MM.1S (cell line): ENCODE results near the gene SIAH1.

Experiments
- DNase-seq: peaks from one replicate; pipeline ENCODE4 v3.0.0-alpha.2; 2015
- H2AFZ ChIP-seq: fragments of 300-600 bp; sonication (generic); 2 replicates; pipeline ENCODE4 v1.6.0; 2016; ENCODE audit warnings: antibody characterized with exemption, low read length
- H3F3A ChIP-seq: fragments of 300-600 bp; sonication (generic); 2 replicates; pipeline ENCODE4 v1.6.1; 2016; ENCODE audit warnings: mild to moderate bottlenecking, antibody characterized with exemption, low read length, moderate library complexity, mixed read lengths; ENCODE audit not compliant: insufficient read depth
- H3K27ac ChIP-seq: fragments of 300-600 bp; sonication (generic); 2 replicates; pipeline ENCODE4 v1.5.1; 2016; ENCODE audit warnings: mild to moderate bottlenecking, low read length
- H3K27me3 ChIP-seq: fragments of 300-600 bp; sonication (generic); replicated peaks from 2 replicates; pipeline ENCODE4 v1.6.0; 2016; ENCODE audit warnings: low read length; ENCODE audit not compliant: insufficient read depth
- H3K36me3 ChIP-seq: fragments of 300-600 bp; sonication (generic); replicated peaks from 2 replicates; pipeline ENCODE4 v1.6.1; 2016; ENCODE audit warnings: mild to moderate bottlenecking, low read length, mixed read lengths; ENCODE audit not compliant: insufficient read depth
- H3K4me1 ChIP-seq: fragments of 300-600 bp; sonication (generic); 2 replicates; pipeline ENCODE4 v1.6.1; 2016; ENCODE audit warnings: low read length, mixed read lengths
- H3K4me2 ChIP-seq: fragments of 300-600 bp; sonication (generic); 2 replicates; pipeline ENCODE4 v1.6.0; 2016; ENCODE audit warnings: low read depth, low read length
- H3K4me3 ChIP-seq: fragments of 300-600 bp; sonication (generic); 2 replicates; pipeline ENCODE4 v1.5.1; 2016; ENCODE audit warnings: low read length, mixed read lengths
- H3K79me2 ChIP-seq: fragments of 300-600 bp; sonication (generic); 2 replicates; pipeline ENCODE4 v1.6.1; 2016; ENCODE audit warnings: mixed run types, low read length, mixed read lengths
- H3K9ac ChIP-seq: fragments of 300-600 bp; sonication (generic); 2 replicates; pipeline ENCODE4 v1.6.1; 2016; ENCODE audit warnings: low read length, mixed read lengths
- H3K9me2 ChIP-seq: fragments of 300-600 bp; sonication (generic); replicated peaks from 2 replicates; pipeline ENCODE4 v1.6.1; 2016; ENCODE audit warnings: mild to moderate bottlenecking, low read length, mixed read lengths; ENCODE audit not compliant: insufficient read depth
- H3K9me3 ChIP-seq: fragments of 300-600 bp; sonication (generic); replicated peaks from 2 replicates; pipeline ENCODE4 v1.6.1; 2016; ENCODE audit warnings: mild to moderate bottlenecking, low read length, mixed read lengths; ENCODE audit not compliant: insufficient read depth
- H4K20me1 ChIP-seq: fragments of 300-600 bp; sonication (generic); 2 replicates; pipeline ENCODE4 v1.6.1; 2016; ENCODE audit warnings: mild to moderate bottlenecking, low read length, moderate library complexity, mixed read lengths; ENCODE audit not compliant: insufficient read depth
- CTCF ChIP-seq: fragments of 300-600 bp; sonication (generic); IDR thresholded peaks from 2 replicates; pipeline ENCODE4 v1.5.1; 2016; ENCODE audit warnings: antibody characterized with exemption, low read length, mixed read lengths
- EZH2 ChIP-seq: fragments of 300-600 bp; sonication (generic); optimal IDR thresholded peaks from 2 replicates; pipeline ENCODE3; 2017; ENCODE audit warnings: low read depth, mild to moderate bottlenecking, antibody characterized with exemption, low read length, mixed read lengths
- EZH2phosphoT487 ChIP-seq: fragments of 300-600 bp; sonication (generic); IDR thresholded peaks from 2 replicates; pipeline ENCODE4 v1.6.1; 2018; ENCODE audit warnings: antibody characterized with exemption, low read length

Gene SIAH1

DNA sequence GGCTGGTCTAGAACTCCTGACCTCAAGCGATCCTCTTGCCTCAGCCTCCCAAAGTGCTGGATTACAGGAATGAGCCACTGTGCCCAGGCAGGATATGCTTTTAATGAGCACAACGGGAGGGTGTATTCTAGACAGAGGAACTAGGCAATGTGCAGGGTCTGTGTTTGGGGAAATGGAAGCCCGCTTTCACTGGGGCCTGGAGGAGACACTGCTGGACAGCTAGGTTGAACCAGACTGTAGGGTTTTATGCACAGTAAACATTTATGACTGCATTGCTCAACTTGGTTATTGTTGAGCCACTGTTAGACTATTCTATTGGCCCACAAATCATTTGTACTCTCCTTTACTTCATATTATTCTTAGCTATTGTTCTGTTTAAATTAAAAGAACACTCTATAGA is 10.2 kb upstream of the SIAH1 start:
- Histone ChIP-seq H3K9me2 (no peaks in the 10 kb centered on the region), H3K27ac (no peak overlapping the region), H2AFZ (no peak overlapping the region), H4K20me1 (no peaks in the 10 kb centered on the region), H3K9me3 (no peaks in the 10 kb centered on the region), H3K36me3 (no peaks in the 10 kb centered on the region), H3K4me3 (no peak overlapping the region), H3K79me2 (no peaks in the 10 kb centered on the region), H3K9ac (no peak overlapping the region), H3K27me3 (no peaks in the 10 kb centered on the region), H3K4me1 (no peaks in the 10 kb centered on the region), H3K4me2 (no peak overlapping the region), H3F3A (no peaks in the 10 kb centered on the region)
- no peak for DNase-seq
- no peak for TF ChIP-seq CTCF
- no peak for TF ChIP-seq EZH2phosphoT487
- no peak for TF ChIP-seq EZH2

DNA sequence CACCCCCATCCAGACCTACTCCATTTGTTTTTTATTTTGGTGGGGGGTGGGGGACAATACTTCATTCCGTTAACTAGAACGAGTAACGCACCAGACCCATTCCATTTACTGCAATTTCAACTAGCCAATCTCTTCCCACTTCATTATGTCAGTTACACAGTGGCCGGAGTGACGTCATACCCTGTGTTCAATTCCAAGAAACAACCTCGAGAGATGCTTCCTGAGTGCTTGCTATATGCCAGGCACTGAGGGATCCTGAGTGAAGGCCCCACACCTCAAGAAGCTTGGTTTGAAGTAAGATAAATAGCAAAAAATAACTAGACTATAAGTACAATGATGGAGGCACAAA is 9.1 kb upstream of the SIAH1 start:
- no peaks in the 10 kb centered on the region for H3K27me3 ChIP-seq
- H3K4me2 ChIP-seq, result no peak overlapping the region
- no peak overlapping the region for H3K4me3 ChIP-seq
- H3K27ac ChIP-seq, result no peak overlapping the region
- TF ChIP-seq EZH2phosphoT487 (no peak), CTCF (no peak), EZH2 (no peak)
- no peaks in the 10 kb centered on the region for H3K79me2 ChIP-seq
- DNase-seq, result no peak
- no peaks in the 10 kb centered on the region for H3K4me1 ChIP-seq
- no peaks in the 10 kb centered on the region for H4K20me1 ChIP-seq
- H3K9me3 ChIP-seq, result no peaks in the 10 kb centered on the region
- no peaks in the 10 kb centered on the region for H3K36me3 ChIP-seq
- H3K9me2 ChIP-seq, result no peaks in the 10 kb centered on the region
- H2AFZ ChIP-seq, result no peak overlapping the region
- H3K9ac ChIP-seq, result no peak overlapping the region
- H3F3A ChIP-seq, result no peaks in the 10 kb centered on the region

DNA sequence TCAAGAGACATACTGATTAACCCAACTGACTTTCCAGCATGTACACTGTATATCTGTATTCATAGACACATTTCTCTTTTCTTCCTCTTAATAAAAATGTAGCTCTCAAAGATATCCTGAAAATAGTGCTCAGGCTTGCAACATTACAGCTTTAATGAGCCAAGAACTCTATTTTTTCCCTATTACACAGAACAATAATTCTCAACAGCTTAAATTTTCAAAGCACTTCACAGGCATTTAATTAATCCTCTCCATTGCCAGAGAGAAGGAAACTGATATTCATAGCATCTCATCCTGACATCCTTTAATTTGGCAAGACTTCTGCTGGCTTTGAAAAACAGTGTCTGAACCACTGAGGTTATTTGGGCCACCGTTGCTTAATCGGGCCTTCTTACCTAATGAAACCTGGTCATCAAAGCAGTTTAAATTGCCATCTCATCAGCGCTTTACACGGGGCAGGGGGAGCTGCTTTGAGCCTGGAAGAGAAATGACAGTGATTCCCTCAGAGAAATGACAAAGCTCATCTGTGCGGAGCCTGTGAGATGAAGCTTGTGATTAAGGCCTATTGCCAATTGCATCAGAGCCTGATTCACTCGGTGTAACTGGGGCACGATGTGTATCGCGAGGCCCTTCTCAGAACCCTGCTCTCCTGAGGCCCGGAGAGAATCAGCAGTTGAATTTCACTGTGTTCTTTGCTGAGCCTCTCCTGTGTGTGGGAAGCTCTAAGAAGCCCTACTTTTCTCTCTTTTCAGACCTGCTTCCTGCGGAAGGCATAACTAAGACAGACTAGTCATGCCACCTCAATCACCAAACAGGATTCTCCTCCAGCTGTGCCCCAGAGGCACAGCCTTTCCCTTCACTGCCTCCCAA is 8.5 kb upstream of the SIAH1 start:
- Histone ChIP-seq H3K79me2 (no peaks in the 10 kb centered on the region), H3K27me3 (no peaks in the 10 kb centered on the region), H3K9me3 (no peaks in the 10 kb centered on the region), H3K4me1 (no peaks in the 10 kb centered on the region), H3K9ac (no peak overlapping the region), H3K27ac (no peak overlapping the region), H3F3A (no peaks in the 10 kb centered on the region), H3K4me2 (no peak overlapping the region), H3K36me3 (no peaks in the 10 kb centered on the region), H3K9me2 (no peaks in the 10 kb centered on the region), H3K4me3 (no peak overlapping the region), H4K20me1 (no peaks in the 10 kb centered on the region), H2AFZ (no peak overlapping the region)
- no peak for DNase-seq
- TF ChIP-seq EZH2 (no peak), CTCF (no peak), EZH2phosphoT487 (no peak)
